ENCODE data around the gene AKAP12.

DNA sequence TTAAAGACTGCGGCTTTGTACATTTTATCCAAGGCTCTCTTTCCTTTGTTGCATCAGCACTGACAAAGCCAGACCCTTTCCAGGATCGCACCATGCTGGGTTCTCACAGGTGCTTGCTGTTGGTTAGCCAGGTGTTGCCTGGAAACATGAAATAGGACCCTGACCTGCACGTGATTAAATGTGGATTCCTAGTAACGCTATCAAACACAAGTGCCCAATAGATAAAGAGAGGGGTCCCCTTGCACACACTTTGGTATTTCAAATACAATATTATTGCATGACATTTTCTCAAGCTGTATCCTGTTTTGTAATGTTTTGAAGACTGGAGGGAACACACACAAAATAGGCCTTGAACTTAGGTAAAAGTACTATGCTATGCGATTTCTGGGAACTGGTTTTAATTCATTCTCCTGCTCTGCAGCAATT is 73.3 kb downstream of the AKAP12 start:
- TF ChIP-seq, protein P1, sequence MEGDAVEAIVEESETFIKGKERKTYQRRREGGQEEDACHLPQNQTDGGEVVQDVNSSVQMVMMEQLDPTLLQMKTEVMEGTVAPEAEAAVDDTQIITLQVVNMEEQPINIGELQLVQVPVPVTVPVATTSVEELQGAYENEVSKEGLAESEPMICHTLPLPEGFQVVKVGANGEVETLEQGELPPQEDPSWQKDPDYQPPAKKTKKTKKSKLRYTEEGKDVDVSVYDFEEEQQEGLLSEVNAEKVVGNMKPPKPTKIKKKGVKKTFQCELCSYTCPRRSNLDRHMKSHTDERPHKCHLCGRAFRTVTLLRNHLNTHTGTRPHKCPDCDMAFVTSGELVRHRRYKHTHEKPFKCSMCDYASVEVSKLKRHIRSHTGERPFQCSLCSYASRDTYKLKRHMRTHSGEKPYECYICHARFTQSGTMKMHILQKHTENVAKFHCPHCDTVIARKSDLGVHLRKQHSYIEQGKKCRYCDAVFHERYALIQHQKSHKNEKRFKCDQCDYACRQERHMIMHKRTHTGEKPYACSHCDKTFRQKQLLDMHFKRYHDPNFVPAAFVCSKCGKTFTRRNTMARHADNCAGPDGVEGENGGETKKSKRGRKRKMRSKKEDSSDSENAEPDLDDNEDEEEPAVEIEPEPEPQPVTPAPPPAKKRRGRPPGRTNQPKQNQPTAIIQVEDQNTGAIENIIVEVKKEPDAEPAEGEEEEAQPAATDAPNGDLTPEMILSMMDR (optimal IDR thresholded peaks at IDR 0.05 in 1 of 3, IDR thresholded peaks at IDR 0.05 in 1 of 3, conservative IDR thresholded peaks at IDR 0.05 in 1 of 3; ENCODE audit: extremely low read depth in 1 of 3, insufficient read depth in 2 of 3, low read length in 3 of 3): no peak
- no peak for TF ChIP-seq EZH2 (IDR thresholded peaks at IDR 0.05; ENCODE audit: low read length)
